Epithelial cell of prostate (primary cell): ENCODE results near the gene TIMM50.
"Not testable (repeated sequence)": the region's sequence is repeated elsewhere in the genome, so short reads cannot be mapped to it uniquely, and the experiment has no call there.

Source experiments
- DNase-seq: peaks from one replicate; pipeline ENCODE4 v3.0.0-alpha.2; 2011; ENCODE audit warnings: low read depth, low spot score
- H3K27ac ChIP-seq: fragments of 450-650 bp; 2 replicates; pipeline ENCODE4 v1.5.1; 2017; ENCODE audit warnings: mild to moderate bottlenecking

Gene TIMM50

GRCh38 chr19:39480337-39481228, at the start of gene TIMM50:
TIMM50 (plus strand) TSS chr19:39480838; CDS start chr19:39480854, 16 bp downstream.
- peak within 1 kb of the TSS; percentile 64 for H3K27ac ChIP-seq
- DNase-seq = peak; percentile 45

- DNase-seq = no peak
- H3K27ac ChIP-seq = peak overlapping the region; percentile 69
Observed at GRCh38 chr19:39432677-39433025, 48.0 kb upstream of the TIMM50 start.

- H3K27ac ChIP-seq = peak overlapping the region; percentile 73
- DNase-seq = no peak
Observed at GRCh38 chr19:39433480-39434079, 47.1 kb upstream of the TIMM50 start.

- no peak for DNase-seq
- peak overlapping the region; percentile 73 for H3K27ac ChIP-seq
Observed at GRCh38 chr19:39434123-39435076, 46.2 kb upstream of the TIMM50 start.

- peak within 1 kb of the TSS; percentile 73 for H3K27ac ChIP-seq
Observed at GRCh38 chr19:39435499-39436349, 44.9 kb upstream of the TIMM50 start, which contains the start of gene RPS16. RPS16 (minus strand) TSS chr19:39435949; CDS start chr19:39435895, 54 bp downstream.

GRCh38 chr19:39436350-39436716, 44.3 kb upstream of the TIMM50 start:
- DNase-seq = no peak
- H3K27ac ChIP-seq = peak overlapping the region; percentile 73

More at GRCh38 chr19:39435499-39436349, 44.9 kb upstream of the TIMM50 start, which contains the start of gene RPS16:
- peak; percentile 83 for DNase-seq

GRCh38 chr19:39438270-39438934, 42.2 kb upstream of the TIMM50 start:
- H3K27ac ChIP-seq = peak overlapping the region; percentile 46
- DNase-seq = no peak

GRCh38 chr19:39444598-39445195, 35.9 kb upstream of the TIMM50 start:
- no peak for DNase-seq

GRCh38 chr19:39445196-39446111, 35.2 kb upstream of the TIMM50 start, which contains the start of gene SUPT5H:
SUPT5H (plus strand) TSS chr19:39445582; CDS start chr19:39445891, 309 bp downstream.
- H3K27ac ChIP-seq = peak within 1 kb of the TSS; percentile 77
- DNase-seq = peak; percentile 91

More at GRCh38 chr19:39444598-39445195, 35.9 kb upstream of the TIMM50 start:
- H3K27ac ChIP-seq = peak overlapping the region; percentile 77

- DNase-seq = no peak
- peak overlapping the region; percentile 77 for H3K27ac ChIP-seq
Observed at GRCh38 chr19:39446365-39447084, 34.1 kb upstream of the TIMM50 start.

GRCh38 chr19:39448271-39448670, 32.4 kb upstream of the TIMM50 start:
- peak; percentile 22 for DNase-seq
- peak overlapping the region; percentile 76 for H3K27ac ChIP-seq

- DNase-seq = no peak
- peak overlapping the region; percentile 76 for H3K27ac ChIP-seq
Observed at GRCh38 chr19:39449116-39449797, 31.4 kb upstream of the TIMM50 start.

GRCh38 chr19:39451257-39451656, 29.4 kb upstream of the TIMM50 start:
- not testable (repeated sequence) for H3K27ac ChIP-seq, DNase-seq

- H3K27ac ChIP-seq = no peak overlapping the region
- DNase-seq = no peak
Observed at GRCh38 chr19:39463403-39463802, 17.2 kb upstream of the TIMM50 start.

GRCh38 chr19:39465956-39466747, 14.5 kb upstream of the TIMM50 start:
- DNase-seq = no peak
- H3K27ac ChIP-seq = no peak overlapping the region
